Osteocyte (in vitro differentiated cells): Measurements from ENCODE around the gene ABL2. TPM values are rescaled to one million over a fixed set of nuclear protein-coding genes. Genes with fewer than 3 reads are reported as not detected.
"Not testable (repeated sequence)": the region's sequence is repeated elsewhere in the genome, so short reads cannot be mapped to it uniquely, and the experiment has no call there.

Experiments
- DNase-seq: peaks from one replicate; pipeline ENCODE4 v3.0.0; 2021; ENCODE audit warnings: mixed read lengths; ENCODE audit not compliant: unreplicated experiment; ENCODE audit errors: extremely low spot score
- H3K27ac Mint-ChIP-seq: one replicate; pipeline ENCODE4 v1.8.0; 2021; ENCODE audit warnings: mild to moderate bottlenecking, mixed read lengths; ENCODE audit not compliant: unreplicated experiment
- H3K27me3 Mint-ChIP-seq: one replicate; pipeline ENCODE4 v1.8.0; 2021; ENCODE audit warnings: mixed read lengths; ENCODE audit not compliant: unreplicated experiment
- H3K36me3 Mint-ChIP-seq: one replicate; pipeline ENCODE4 v1.8.0; 2021; ENCODE audit warnings: mixed read lengths; ENCODE audit not compliant: unreplicated experiment
- H3K4me1 Mint-ChIP-seq: one replicate; pipeline ENCODE4 v1.8.0; 2021; ENCODE audit warnings: mixed read lengths; ENCODE audit not compliant: unreplicated experiment
- H3K4me3 Mint-ChIP-seq: one replicate; pipeline ENCODE4 v1.8.0; 2021; ENCODE audit warnings: mild to moderate bottlenecking, moderate library complexity, mixed read lengths; ENCODE audit not compliant: unreplicated experiment
- H3K9me3 Mint-ChIP-seq: one replicate; pipeline ENCODE4 v1.8.0; 2021; ENCODE audit warnings: mixed read lengths; ENCODE audit not compliant: unreplicated experiment
- CTCF ChIP-seq: fragments of 200-600 bp; sonication (generic); IDR thresholded peaks from 2 replicates; pipeline ENCODE4 v1.5.0; 2021; ENCODE audit warnings: antibody characterized with exemption, mild to moderate bottlenecking, moderate library complexity
- total RNA-seq: library from RNA; stranded (reverse); gene quantifications from 2 replicates; pipeline ENCODE4 v1.2.1, GENCODE V29; 2021

ABL2 gene
- total RNA-seq, 1 donor from 2014 or later = 36.3 TPM

- peaks cover 15% of the 10 kb centered on the region for H3K36me3 Mint-ChIP-seq
- DNase-seq = no peak
These were observed 91.7 kb downstream of the ABL2 start for GRCh38 chr1:179137617-179138255.

GRCh38 chr1:179135707-179136106 lies 93.8 kb downstream of the ABL2 start:
- not testable (repeated sequence) for H3K27ac Mint-ChIP-seq, DNase-seq, H3K4me3 Mint-ChIP-seq, H3K27me3 Mint-ChIP-seq, H3K9me3 Mint-ChIP-seq
- Mint-ChIP-seq H3K36me3 (peaks cover 15% of the 10 kb centered on the region), H3K4me1 (peaks cover 45% of the 10 kb centered on the region)

More at GRCh38 chr1:179137617-179138255, 91.7 kb downstream of the ABL2 start:
- H3K9me3 Mint-ChIP-seq = no peaks in the 10 kb centered on the region
- peak overlapping the region; percentile 65 for H3K27ac Mint-ChIP-seq
- no peak overlapping the region for H3K4me3 Mint-ChIP-seq
- no peak for TF ChIP-seq CTCF
- peaks cover 51% of the 10 kb centered on the region for H3K4me1 Mint-ChIP-seq
- H3K27me3 Mint-ChIP-seq = no peaks in the 10 kb centered on the region

GRCh38 chr1:179135168-179135567 lies 94.3 kb downstream of the ABL2 start:
- H3K4me1 Mint-ChIP-seq = peaks cover 39% of the 10 kb centered on the region
- not testable (repeated sequence) for H3K27ac Mint-ChIP-seq, H3K27me3 Mint-ChIP-seq, H3K9me3 Mint-ChIP-seq, DNase-seq, H3K4me3 Mint-ChIP-seq
- peaks cover 19% of the 10 kb centered on the region for H3K36me3 Mint-ChIP-seq

- no peaks in the 10 kb centered on the region for H3K9me3 Mint-ChIP-seq
- peak overlapping the region; percentile 57 for H3K4me3 Mint-ChIP-seq
- H3K27me3 Mint-ChIP-seq = no peaks in the 10 kb centered on the region
- TF ChIP-seq CTCF = no peak
- H3K4me1 Mint-ChIP-seq = peaks cover 39% of the 10 kb centered on the region
- no peak for DNase-seq
- H3K36me3 Mint-ChIP-seq = peaks cover 11% of the 10 kb centered on the region
- H3K27ac Mint-ChIP-seq = peak overlapping the region; percentile 80
These were observed 99.6 kb downstream of the ABL2 start for GRCh38 chr1:179129702-179130473.

GRCh38 chr1:179128520-179128919 lies 101.0 kb downstream of the ABL2 start:
- no peak overlapping the region for H3K4me3 Mint-ChIP-seq
- no peaks in the 10 kb centered on the region for H3K9me3 Mint-ChIP-seq
- H3K27me3 Mint-ChIP-seq = no peaks in the 10 kb centered on the region
- no peak for DNase-seq
- no peak overlapping the region for H3K27ac Mint-ChIP-seq
- H3K36me3 Mint-ChIP-seq = peaks cover 17% of the 10 kb centered on the region
- H3K4me1 Mint-ChIP-seq = peaks cover 39% of the 10 kb centered on the region
- no peak for TF ChIP-seq CTCF
